Naive thymus-derived CD8-positive, alpha-beta T cell (primary cell): ENCODE data around the gene GLYR1. TPM values are rescaled to one million over a fixed set of nuclear protein-coding genes. Genes with fewer than 3 reads are reported as not detected.
A peak's percentile ranks its signal among the peaks of the same experiment; 100 is the strongest.

ENCODE experiments used
- ATAC-seq, 2 donors: fragments of 150-1000 bp; cut with Tn5 transposase in 1 of 2; sonication (Bioruptor Pico), chemical (Tn5 transposase) in 1 of 2; 1 replicate in 1 of 2; 2 replicates in 1 of 2; pipeline ENCODE4 v1.10.0; 2021; ENCODE audit warnings: mild to moderate bottlenecking in 2 of 2, moderate library complexity in 2 of 2
- POLR2A ChIA-PET: fragments of 350-600 bp; sonication (Branson Sonifier 250); formaldehyde crosslinking; loops from one replicate; lab custom pipeline; 2021; ENCODE audit warnings: antibody characterized with exemption; lab: Charles Lee
- DNase-seq, 10 donors: peaks; one replicate each; pipeline versions ENCODE4 v3.0.0 to v3.0.0-alpha.2; 2020 to 2022
- H3K27ac Mint-ChIP-seq, 10 donors: one replicate each; pipeline ENCODE4 v1.8.0; 2020 to 2022; ENCODE audit warnings: mild to moderate bottlenecking in 10 of 10, mixed read lengths in 10 of 10, moderate library complexity in 4 of 10, inconsistent platforms in 1 of 10
- H3K27me3 Mint-ChIP-seq, 5 donors: one replicate each; pipeline ENCODE4 v1.8.0; 2021 to 2022; ENCODE audit warnings: mixed read lengths in 5 of 5
- H3K36me3 Mint-ChIP-seq, 3 donors: one replicate each; pipeline ENCODE4 v1.8.0; 2020 to 2022; ENCODE audit warnings: mixed read lengths in 3 of 3, mild to moderate bottlenecking in 2 of 3, inconsistent platforms in 1 of 3
- H3K4me1 Mint-ChIP-seq, 4 donors: one replicate each; pipeline ENCODE4 v1.8.0; 2021 to 2022; ENCODE audit warnings: mixed read lengths in 4 of 4
- H3K4me3 Mint-ChIP-seq, 10 donors: one replicate each; pipeline ENCODE4 v1.8.0; 2020 to 2022; ENCODE audit warnings: mild to moderate bottlenecking in 10 of 10, mixed read lengths in 10 of 10, moderate library complexity in 6 of 10, inconsistent platforms in 1 of 10
- H3K9me3 Mint-ChIP-seq, 9 donors: one replicate each; pipeline ENCODE4 v1.8.0; 2020 to 2022; ENCODE audit warnings: mixed read lengths in 9 of 9, mild to moderate bottlenecking in 3 of 9, inconsistent platforms in 1 of 9, moderate library complexity in 1 of 9
- polyA plus RNA-seq, 3 donors: library from polyadenylated mRNA; unstranded; fragments of 300-500 nt; fragmentation: Illumina TruSeq; gene quantifications; one replicate each; pipeline ENCODE4 v1.2.3, GENCODE V29; 2021
- total RNA-seq, 8 experiments: library from RNA in 2 of 8; stranded (reverse) in 2 of 8; gene quantifications; one replicate each; pipeline ENCODE4 v1.2.3 and lab custom pipeline; 2021 to 2026

Gene GLYR1
- total and polyA plus RNA-seq, 5 experiments from 2014 or later, result 29.7 to 112 (median 39.6) TPM

DNA sequence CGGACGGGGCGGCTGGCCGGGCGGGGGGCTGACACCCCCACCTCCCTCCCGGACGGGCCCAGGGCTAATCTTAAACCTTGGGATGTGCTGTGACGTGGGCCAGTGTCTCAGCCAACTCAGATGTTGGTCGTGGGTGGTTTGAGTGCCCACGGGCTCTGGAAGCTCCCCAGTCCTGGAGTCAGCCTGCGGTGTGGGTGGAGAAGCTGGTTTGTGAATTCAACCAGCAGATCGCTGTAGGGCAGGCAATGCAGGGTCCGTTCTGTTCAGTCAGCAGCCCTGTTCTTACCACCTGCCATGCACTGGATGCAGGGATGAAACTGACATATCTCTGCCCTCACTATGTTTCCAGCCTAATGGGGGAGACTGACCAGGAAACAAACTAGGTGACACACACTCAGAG is 72.1 kb downstream of the GLYR1 start:
- H3K27ac Mint-ChIP-seq, result no peak overlapping the region
- no peaks in the 10 kb centered on the region for H3K9me3 Mint-ChIP-seq
- ATAC-seq, result no peak

DNA sequence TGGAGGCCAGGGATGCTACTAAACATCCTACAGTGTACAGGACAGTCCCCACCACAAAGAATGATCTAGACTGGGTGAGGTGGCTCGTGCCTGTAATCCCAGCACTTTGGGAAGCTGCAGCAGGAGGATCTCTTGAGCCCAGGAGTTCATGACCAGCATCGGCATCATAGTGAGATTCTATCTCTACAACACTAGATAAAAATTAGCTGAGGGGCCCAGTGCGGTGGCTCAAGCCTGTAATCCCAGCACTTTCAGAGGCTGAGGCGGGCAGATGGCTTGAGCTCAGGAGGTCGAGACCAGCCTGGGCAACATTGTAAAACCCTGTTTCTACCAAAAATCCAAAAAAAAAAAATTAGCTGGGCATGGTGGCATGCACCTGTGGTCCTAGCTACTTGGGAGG is 74.7 kb downstream of the GLYR1 start:
- Mint-ChIP-seq H3K27me3 (no peaks in the 10 kb centered on the region), H3K9me3 (no peaks in the 10 kb centered on the region), H3K4me3 (no peak overlapping the region), H3K27ac (no peak overlapping the region), H3K36me3 (no peaks in the 10 kb centered on the region), H3K4me1 (peaks cover 9 to 17% (median 14%) of the 10 kb centered on the region in 4 donors)
- ATAC-seq (no peak), DNase-seq (no peak)
- POLR2A ChIA-PET, result interaction anchor here (0.6 to 1.6 kb wide), 3 partner anchors 14 to 156 kb away, joined by 4 to 8 read pairs (median 5); no protein-coding TSS in a partner anchor

More for the DNA sequence above, 72.1 kb downstream of the GLYR1 start:
- H3K4me3 Mint-ChIP-seq, result no peak overlapping the region
- no peaks in the 10 kb centered on the region for H3K4me1 Mint-ChIP-seq
- no peaks in the 10 kb centered on the region for H3K36me3 Mint-ChIP-seq
- no peaks in the 10 kb centered on the region for H3K27me3 Mint-ChIP-seq
- DNase-seq, result no peak
- POLR2A ChIA-PET, result no interaction called here

DNA sequence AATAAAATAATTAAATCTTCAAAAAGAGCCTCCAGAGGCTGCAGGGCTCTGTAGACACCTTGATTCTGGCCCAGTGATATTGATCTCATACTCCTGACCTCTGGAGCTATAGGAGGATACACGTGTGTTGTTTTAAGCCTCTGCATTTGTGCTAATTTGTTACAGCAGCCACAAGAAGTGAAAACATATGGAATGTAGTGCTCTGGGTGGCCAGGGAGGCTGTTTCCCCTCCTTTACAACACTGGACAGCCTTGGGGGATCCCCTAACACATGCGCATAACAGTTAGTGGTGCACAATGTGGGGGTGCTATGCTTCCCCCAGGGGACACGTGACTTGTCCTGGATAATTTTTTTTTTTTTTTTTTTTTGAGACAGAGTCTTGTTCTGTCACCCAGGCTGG is 75.4 kb downstream of the GLYR1 start:
- Mint-ChIP-seq H3K27me3 (no peaks in the 10 kb centered on the region), H3K4me3 (no peak overlapping the region), H3K36me3 (no peaks in the 10 kb centered on the region), H3K9me3 (no peaks in the 10 kb centered on the region), H3K4me1 (peaks cover 9 to 18% (median 17%) of the 10 kb centered on the region in 4 donors), H3K27ac (no peak overlapping the region)
- DNase-seq (no peak), ATAC-seq (no peak)
- POLR2A ChIA-PET, result interaction anchor here (1.0 to 1.1 kb wide), 2 partner anchors 37 to 155 kb away, joined by 3 to 5 read pairs; partner anchors contain the start of genes ANKS3 and DNAAF8

DNA sequence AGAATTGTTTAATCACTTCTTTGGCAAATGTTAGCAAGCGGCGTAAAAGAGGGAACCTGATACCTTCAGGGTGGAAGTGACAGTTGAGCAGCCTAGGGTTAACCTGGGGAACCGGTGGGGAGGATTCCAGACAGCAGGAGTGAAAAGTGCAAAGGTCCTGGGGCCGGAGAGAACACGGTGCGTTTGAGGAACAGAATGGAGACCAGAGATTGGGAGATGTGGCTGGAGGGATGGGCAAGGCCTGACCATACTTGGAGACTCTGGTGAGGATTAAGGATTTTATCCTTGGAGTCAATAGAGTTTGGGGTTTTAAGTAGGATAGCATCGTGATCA is 77.8 kb downstream of the GLYR1 start:
- H3K36me3 Mint-ChIP-seq, result peaks cover 0 to 6% (median 0%) of the 10 kb centered on the region in 3 donors

DNA sequence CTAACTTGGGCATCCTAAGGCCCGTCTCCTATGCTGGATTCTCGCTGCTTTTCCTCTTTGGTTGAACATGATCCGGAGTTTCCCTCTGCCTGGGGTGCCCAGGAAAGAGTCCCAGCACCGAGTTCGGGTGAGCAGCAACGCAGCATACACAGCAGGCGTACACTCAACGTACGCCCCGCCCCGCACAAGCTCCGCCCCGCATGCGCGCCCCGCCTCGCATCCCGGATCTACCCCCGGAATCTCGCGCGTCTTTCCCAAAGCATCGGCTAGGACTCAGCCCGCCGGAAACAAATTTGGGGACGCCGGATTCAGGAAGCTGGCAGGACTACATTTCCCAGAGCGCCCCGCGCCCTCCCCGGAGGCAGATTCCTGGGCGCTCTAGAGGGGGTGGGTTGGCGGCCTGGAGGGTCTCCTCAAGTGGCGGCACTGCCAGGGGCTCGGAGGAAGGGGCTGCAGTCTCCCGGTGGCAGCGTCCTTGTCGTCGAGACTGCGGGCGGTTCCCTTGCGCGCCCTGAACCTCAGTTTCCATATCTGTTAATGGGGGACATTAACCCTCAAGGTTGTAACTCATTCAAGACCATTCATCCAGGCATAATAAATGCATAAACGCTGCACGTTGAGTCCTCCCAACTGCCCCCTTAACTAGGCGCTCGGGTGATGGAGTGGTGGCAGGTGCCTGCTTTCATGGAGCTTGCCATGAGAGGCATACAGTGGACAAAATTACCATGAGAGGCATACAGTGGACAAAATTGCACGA is 78.4 kb downstream of the GLYR1 start:
- no peaks in the 10 kb centered on the region for H3K9me3 Mint-ChIP-seq
- peaks cover 0 to 11% (median 0%) of the 10 kb centered on the region in 3 donors for H3K36me3 Mint-ChIP-seq
- no peaks in the 10 kb centered on the region for H3K27me3 Mint-ChIP-seq
- H3K4me1 Mint-ChIP-seq, result peaks cover 15 to 40% (median 30%) of the 10 kb centered on the region in 4 donors
- DNase-seq (peak; percentile 66 to 90 (median 73)), ATAC-seq (peak; percentile 54 to 65)
- POLR2A ChIA-PET, result interaction anchor here (0.6 to 5.8 kb wide), 11 partner anchors 22 to 486 kb away, joined by 3 to 60 read pairs (median 4); partner anchors contain the start of genes ANKS3, DNAAF8, NUDT16L1 and ROGDI
- H3K27ac Mint-ChIP-seq, result peak overlapping the region; percentile 79 to 96 (median 94)
- peak overlapping the region; percentile 88 to 95 (median 92) for H3K4me3 Mint-ChIP-seq

More for the DNA sequence above, 77.8 kb downstream of the GLYR1 start:
- H3K27ac Mint-ChIP-seq, result peak overlapping the region; percentile 3 to 96 (median 93)
- no peak for ATAC-seq
- H3K4me3 Mint-ChIP-seq, result peak overlapping the region; percentile 53 to 95 (median 90)
- no peaks in the 10 kb centered on the region for H3K9me3 Mint-ChIP-seq
- no peaks in the 10 kb centered on the region for H3K27me3 Mint-ChIP-seq
- POLR2A ChIA-PET, result interaction anchor here (1.7 to 5.8 kb wide), 2 partner anchors 33 to 34 kb away, joined by 10 to 60 read pairs; partner anchors contain the start of genes ANKS3, DNAAF8 and ROGDI
- no peak for DNase-seq
- H3K4me1 Mint-ChIP-seq, result peaks cover 15 to 36% (median 30%) of the 10 kb centered on the region in 4 donors

DNA sequence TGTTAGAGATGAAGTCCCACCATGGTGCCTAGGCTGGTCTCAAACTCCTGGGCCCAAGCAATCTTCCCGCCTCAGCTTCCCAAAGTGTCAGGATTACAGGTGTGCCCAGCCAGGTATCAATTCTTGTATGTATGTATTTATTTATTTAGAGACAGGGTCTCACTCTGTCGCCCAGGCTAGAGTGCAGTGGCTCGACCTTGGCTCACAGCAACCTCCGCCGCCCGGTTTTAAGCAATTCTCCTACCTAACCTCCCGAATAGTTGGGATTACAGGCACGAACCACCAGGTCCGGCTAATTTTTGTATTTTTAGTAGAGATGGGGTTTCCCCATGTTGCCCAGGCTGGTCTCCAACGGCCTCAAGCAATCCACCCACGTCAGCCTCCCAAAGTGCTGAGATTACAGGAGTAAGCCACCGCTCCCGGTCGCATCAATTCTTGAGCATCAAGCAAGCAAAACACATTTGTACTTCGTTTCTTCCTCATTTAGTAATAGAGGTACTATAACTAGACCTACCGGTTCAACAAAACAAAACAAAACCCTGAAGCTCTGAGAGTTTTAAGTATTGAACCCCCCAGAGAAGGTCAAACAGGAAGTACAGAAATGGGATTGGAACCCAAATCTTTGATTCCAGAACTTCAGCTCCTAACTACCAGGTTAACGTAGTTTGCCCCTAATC is 79.1 kb downstream of the GLYR1 start:
- ATAC-seq (no peak), DNase-seq (peak in 1 of 10 donors; percentile 7)
- Mint-ChIP-seq H3K27ac (peak overlapping the region; percentile 79 to 96 (median 94)), H3K27me3 (no peaks in the 10 kb centered on the region), H3K36me3 (peaks cover 0 to 16% (median 0%) of the 10 kb centered on the region in 3 donors), H3K4me3 (peak overlapping the region; percentile 88 to 95 (median 92)), H3K9me3 (no peaks in the 10 kb centered on the region), H3K4me1 (peaks cover 15 to 40% (median 30%) of the 10 kb centered on the region in 4 donors)
- POLR2A ChIA-PET, result interaction anchor here (0.9 to 5.8 kb wide), 10 partner anchors 21 to 151 kb away, joined by 3 to 60 read pairs (median 4); partner anchors contain the start of genes ANKS3, DNAAF8, NUDT16L1 and ROGDI

DNA sequence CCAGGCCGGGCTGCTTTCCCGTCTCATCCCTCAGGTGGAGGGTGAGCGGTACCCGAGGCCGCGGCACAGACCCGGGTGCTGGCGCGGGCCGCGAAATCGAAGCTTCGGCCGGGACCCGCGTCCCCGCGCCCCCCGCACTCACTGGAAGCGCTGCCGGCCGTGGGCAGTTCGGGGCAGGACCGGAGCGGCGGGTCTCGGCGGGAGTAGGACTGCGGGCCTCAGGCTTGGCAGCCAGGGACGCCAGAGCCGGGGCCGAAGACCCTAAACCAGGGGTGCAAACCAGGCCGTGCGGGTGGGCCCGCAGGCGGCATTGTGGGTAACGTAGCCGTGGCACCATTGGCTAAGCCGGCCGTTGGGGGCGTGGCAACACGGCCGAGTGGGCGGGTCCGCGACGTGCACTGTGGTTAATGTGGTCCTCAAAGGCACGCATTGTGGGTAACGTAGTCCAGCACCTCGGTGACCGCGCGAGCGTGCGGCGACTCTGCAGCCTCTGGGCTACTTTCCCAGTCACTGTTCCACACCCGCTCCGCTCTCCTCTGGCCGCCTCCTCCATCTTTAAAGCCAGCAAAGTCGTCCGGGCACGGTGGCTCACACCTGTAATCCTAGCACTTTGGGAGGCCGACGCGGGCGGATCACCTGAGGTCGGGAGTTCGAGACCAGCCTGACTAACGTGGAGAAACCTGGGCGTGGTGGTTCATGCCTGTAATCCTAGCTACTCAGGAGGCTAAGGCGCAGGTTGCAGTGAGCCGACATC is 80.0 kb downstream of the GLYR1 start, which contains the start of gene ZNF500:
TSS of gene ZNF500 (minus strand) at position 288 of the 754 bp plus-strand sequence. CDS start 1,184 bp downstream, outside the sequence.
- Mint-ChIP-seq H3K9me3 (no peaks in the 10 kb centered on the region), H3K4me1 (peaks cover 16 to 48% (median 34%) of the 10 kb centered on the region in 4 donors), H3K27me3 (no peaks in the 10 kb centered on the region), H3K4me3 (peak within 1 kb of the TSS; percentile 88 to 95 (median 92)), H3K36me3 (peaks cover 0 to 26% (median 0%) of the 10 kb centered on the region in 3 donors), H3K27ac (peak within 1 kb of the TSS; percentile 86 to 96 (median 94))
- ATAC-seq (peak; percentile 86 to 94), DNase-seq (peak; percentile 88 to 97 (median 94))
- POLR2A ChIA-PET, result interaction anchor here (1.5 to 5.8 kb wide), 7 partner anchors 19 to 150 kb away, joined by 3 to 60 read pairs (median 4); partner anchors contain the start of genes ANKS3, DNAAF8 and ROGDI

DNA sequence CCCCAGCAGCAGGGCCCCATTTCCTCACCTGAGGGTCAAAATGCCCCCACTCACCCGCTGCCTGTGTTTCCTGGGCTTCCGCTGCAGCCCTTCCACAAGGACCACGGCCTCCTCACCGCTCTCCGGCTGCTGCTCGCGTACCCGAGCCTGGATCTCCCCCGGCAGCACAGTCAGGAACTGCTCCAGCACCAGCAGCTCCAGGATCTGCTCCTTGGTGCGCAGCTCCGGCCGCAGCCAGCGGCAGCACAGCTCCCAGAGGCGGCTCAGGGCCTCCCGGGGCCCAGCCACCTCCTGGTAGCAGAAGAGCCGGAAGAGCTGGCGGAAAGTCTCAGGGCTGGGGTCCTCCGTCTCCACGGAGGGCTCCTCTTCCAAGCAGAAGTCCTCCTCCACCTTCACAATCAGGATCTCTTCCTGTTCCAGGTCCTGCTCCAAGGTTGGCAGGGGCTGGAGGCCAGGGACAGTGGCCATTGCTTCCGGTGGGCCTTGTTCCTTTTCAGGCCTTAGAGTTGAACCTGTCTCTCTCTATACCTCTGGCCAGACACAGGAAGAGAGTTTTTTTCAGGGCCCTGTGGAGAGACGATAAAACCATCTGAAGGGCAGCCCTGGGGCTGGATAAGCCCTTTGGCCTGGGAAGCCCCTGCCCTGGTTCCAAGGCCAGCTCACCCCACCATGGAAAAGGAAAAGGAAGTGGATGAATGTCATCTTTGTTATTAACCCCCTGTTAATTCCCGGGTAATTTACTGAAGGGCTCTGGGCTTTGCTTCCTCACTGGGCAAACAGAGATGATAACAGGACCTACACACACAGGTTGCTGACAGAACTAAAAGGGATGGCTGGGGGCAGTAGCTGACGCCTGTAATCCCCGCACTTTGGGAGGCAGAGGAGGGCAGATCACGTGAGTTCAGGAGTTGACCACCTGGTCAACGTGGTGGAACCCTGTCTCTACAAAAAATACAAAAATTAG is 81.3 kb downstream of the GLYR1 start:
- peaks cover 0 to 35% (median 2%) of the 10 kb centered on the region in 3 donors for H3K36me3 Mint-ChIP-seq
- DNase-seq (no peak), ATAC-seq (no peak)
- no peaks in the 10 kb centered on the region for H3K9me3 Mint-ChIP-seq
- POLR2A ChIA-PET, result interaction anchor here (0.6 to 5.8 kb wide), 9 partner anchors 15 to 149 kb away, joined by 3 to 60 read pairs (median 4); partner anchors contain the start of genes ANKS3, DNAAF8 and ROGDI
- H3K27ac Mint-ChIP-seq, result peak overlapping the region; percentile 85 to 95 (median 90)
- no peaks in the 10 kb centered on the region for H3K27me3 Mint-ChIP-seq
- H3K4me1 Mint-ChIP-seq, result peaks cover 16 to 49% (median 34%) of the 10 kb centered on the region in 4 donors
- H3K4me3 Mint-ChIP-seq, result peak overlapping the region; percentile 84 to 91 (median 87)

DNA sequence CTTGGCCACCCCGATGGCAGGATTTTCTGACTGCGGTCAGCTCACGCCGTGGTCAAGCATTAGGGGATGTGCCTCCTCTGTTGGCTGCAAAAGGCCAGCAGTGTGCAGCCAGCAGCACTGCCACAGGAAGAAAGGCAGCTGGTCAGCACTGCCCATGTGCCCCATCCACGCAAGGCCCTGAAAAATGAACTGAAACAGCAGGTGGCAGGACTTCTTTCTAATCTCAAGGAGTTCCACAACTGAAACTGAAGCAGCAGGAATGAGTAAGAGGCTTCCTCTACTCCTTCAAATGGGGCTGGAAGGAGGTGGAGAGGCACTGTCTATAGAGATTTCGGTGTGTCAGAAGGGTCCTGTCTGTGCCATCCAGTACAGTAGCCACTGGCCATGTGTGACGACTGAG is 83.3 kb downstream of the GLYR1 start:
- Mint-ChIP-seq H3K36me3 (peaks cover 0 to 55% (median 2%) of the 10 kb centered on the region in 3 donors), H3K27me3 (no peaks in the 10 kb centered on the region), H3K4me3 (peak overlapping the region in 1 of 10 donors; percentile 14), H3K4me1 (peaks cover 18 to 43% (median 30%) of the 10 kb centered on the region in 4 donors), H3K9me3 (no peaks in the 10 kb centered on the region), H3K27ac (peak overlapping the region in 3 of 10 donors; percentile 15 to 27 (median 18))
- POLR2A ChIA-PET, result no interaction called here
- DNase-seq, result no peak
- no peak for ATAC-seq

DNA sequence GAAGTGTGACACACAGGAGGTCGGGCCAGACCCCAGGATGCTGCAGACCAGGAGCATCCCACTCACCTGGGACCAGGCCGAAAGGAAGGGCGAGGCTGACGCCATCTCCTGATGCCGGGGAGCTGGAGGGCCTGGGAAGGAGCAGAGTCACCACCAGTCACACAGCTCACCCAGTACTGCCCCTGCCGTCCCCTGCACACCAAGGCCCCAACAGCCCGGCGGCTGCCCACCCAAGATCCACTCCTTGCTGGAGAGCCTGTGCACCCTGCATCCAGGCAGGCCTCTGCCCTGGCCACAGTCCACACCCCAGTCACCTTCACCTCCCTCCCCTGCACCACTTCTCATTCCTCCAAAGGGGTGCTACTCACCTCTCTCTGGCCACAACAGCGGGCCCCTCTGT is 84.9 kb downstream of the GLYR1 start:
- DNase-seq (no peak), ATAC-seq (no peak)
- H3K27ac Mint-ChIP-seq, result peak overlapping the region in 1 of 10 donors; percentile 62
- H3K9me3 Mint-ChIP-seq, result no peaks in the 10 kb centered on the region
- H3K4me1 Mint-ChIP-seq, result peaks cover 13 to 32% (median 18%) of the 10 kb centered on the region in 4 donors
- POLR2A ChIA-PET, result interaction anchor here (1.6 kb wide), 1 partner anchor 28 kb away, joined by 4 read pairs; the partner anchor contains the start of genes ANKS3 and DNAAF8
- peaks cover 0 to 69% (median 2%) of the 10 kb centered on the region in 3 donors for H3K36me3 Mint-ChIP-seq
- H3K4me3 Mint-ChIP-seq, result no peak overlapping the region
- no peaks in the 10 kb centered on the region for H3K27me3 Mint-ChIP-seq
